NCI-H2227 (cell line): ENCODE results near the gene KRT3.
A peak's percentile ranks its signal among the peaks of the same experiment; 100 is the strongest.

Source experiments
- DNase-seq: peaks from one replicate; lab custom pipeline; 2025; ENCODE audit not compliant: unreplicated experiment; lab: John Stamatoyannopoulos, UW

KRT3 gene

DNA sequence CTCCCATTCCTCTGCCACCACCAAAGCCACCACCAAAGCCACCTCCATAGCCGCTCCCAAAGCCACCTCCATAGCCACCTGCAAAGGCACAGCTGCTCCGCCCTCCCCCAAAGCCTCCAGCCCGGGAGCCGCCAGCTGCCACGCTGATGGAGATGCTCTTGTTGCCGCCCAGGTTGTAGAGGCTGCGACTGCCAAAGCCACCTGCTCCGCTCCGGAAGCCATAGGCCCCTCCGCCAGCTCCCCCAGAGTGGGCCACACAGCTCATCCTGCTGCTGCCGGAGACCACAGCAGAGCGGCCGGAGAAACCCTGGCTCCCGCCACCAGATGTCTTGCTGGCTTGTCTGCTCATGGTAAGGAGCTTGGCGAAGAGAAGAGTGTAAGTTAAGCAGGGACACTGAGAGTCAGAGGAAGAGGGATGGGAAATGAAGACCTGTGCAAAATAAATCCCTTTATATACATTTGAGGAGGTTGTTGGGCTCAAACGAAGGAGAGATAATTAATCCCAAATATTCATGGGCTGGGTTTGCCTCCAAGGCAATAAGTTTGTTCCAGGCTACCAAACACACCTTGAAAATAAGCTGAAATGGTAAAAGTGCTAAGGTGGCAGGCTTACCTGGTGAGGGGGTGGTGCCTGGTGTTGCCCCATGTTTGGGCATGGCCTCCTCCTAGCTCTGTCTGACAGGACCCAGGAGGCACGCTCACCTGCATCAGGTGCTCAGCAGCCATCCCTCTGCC is at the start of gene KRT3:
Gene KRT3, minus strand, starts transcription at position 424 of the 735 bp plus-strand sequence. Its CDS starts 75 bp downstream, at position 349.
- no peak for DNase-seq

DNA sequence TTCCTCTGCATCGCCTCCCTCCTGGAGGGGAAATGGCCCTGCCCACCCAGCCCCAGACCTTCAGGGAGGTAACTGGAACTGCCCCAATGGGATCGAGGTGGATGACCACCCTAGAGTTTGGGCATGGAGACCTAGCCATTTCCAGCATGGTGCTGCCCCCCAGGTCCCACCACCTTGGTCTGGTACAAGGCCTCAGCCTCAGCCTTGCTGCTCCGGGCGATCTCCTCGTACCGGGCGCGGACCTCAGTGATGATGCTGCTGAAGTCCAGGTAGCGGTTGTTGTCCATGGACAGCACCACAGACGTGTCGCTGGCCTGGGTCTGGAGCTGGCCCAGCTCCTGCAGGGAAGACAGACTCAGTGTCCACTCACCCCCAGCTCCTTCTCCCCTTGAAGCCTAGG is 48.5 kb upstream of the KRT3 start:
- no peak for DNase-seq

DNA sequence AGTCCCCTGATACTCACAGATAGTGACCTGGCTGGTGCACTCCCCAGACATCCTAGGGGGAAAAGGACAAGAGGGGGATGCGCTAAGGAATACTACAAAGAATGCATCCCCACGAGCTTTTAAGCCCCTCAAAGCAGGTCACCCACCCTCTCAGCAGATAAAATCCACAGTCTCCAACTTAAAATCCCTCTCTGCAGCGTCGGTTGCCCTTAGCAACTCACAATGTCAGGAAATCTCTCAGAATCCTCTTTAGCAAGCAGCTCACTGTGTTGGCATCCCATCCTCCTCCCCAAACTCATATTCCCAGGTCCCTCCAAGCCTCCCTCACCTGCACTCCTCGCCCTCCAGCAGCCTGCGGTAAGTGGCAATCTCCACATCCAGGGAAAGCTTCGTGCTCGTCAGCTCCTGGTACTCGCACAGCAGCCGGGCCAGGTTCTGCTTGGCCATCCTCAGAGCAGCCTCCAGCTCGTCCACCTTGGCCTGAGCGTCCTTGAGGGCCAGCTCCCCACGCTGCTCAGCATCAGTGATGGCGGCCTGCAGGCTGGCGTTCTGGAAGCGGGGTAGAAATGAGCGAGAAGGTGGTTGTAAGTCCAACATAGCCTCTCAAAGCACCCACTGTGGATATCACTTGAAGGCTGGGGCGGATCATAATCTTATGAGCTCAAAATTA is 43.7 kb upstream of the KRT3 start:
- no peak for DNase-seq

DNA sequence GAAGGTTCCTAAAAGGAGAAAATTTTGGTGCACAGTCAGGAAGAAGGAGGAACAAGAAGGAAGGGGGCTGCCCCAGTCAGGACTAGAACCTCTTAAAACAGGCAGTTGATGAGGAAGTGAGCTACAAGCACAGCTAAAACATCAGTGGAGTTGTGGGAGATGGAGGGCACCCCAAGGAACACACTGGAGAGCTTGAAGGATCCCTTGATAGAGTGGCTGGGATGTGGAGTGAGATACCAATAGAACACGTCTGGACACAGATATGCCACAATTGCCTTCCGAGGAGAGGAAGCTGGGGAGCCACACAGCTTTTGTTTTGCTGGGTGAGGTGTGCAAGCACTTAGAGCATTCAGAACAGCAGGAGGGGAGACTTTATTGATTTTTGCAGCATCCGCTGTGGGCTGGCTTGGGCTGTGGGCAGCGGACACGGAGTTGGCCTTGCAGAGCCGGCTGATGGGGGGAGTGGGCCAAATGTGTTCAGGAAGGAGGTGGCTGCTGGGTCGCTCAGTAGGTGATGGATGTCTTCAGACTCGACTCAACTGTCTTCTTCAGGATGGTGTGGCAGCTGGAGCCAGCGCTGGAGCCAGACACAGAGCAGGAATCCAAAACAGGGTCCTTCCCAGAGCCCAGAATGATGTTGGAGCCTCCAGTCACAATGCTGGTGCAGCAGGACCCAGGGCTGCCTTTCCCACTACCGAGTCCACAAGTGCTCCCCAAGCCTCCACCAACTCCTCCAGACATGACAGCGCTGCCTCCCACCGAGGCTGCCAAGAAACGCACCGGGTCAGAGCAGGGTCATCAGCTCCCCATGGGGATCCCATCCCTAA is 42.9 kb upstream of the KRT3 start:
- DNase-seq = peak; percentile 49

DNA sequence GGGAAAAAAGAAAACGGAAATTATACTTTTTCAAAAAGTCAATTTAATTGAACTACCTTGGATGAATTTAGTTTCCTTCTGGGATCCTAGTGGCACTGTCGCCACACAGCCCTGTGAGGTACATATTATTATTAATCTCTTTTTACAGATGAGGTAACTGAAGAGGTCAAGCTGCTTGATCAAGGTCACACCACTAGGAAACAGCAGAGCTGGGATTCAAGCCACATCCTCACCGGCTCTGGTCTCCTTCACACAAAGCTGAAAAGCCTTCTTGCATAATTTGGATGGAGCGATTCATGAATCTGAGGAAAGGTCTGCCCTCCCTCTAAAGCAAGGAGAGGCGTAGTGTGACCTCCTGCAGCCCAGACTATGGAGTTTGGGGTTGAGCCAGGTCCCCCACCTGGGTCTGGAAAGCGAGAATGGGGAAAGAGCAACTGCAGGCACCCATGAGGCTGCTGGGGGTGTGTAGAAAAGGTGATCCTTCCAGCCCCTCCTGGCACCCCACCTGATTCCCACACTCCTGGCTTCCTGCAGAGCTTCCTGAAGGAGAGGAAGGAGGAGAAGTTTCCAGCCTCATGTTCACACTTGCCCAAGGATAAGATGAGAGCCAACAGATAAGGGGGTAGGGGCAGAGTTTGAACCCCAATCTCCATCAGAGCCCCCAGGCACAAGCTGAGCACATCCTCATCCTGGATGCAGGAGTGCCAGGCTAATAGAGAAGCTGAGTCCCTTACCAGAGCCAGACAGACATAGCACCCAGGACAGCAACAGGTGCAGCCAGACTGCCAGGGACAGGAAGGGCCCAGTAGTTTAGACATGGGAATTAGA is 42.1 kb upstream of the KRT3 start:
- DNase-seq = no peak

DNA sequence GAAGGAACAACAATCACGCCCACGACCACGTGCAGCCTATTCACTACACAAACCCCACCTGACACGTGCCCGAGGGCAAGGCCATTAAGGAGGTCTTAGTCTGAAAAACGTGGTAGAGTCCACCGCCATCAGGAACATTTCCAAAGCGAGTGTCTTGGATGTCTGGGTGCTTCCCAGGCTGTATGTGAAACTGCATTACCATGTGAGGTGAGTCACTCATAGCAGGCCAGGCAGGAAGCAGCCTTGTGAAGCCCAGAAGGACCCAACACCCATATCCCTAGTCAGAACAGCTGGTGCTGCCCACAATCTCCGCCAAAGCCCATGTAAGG is 41.5 kb upstream of the KRT3 start:
- DNase-seq = no peak

DNA sequence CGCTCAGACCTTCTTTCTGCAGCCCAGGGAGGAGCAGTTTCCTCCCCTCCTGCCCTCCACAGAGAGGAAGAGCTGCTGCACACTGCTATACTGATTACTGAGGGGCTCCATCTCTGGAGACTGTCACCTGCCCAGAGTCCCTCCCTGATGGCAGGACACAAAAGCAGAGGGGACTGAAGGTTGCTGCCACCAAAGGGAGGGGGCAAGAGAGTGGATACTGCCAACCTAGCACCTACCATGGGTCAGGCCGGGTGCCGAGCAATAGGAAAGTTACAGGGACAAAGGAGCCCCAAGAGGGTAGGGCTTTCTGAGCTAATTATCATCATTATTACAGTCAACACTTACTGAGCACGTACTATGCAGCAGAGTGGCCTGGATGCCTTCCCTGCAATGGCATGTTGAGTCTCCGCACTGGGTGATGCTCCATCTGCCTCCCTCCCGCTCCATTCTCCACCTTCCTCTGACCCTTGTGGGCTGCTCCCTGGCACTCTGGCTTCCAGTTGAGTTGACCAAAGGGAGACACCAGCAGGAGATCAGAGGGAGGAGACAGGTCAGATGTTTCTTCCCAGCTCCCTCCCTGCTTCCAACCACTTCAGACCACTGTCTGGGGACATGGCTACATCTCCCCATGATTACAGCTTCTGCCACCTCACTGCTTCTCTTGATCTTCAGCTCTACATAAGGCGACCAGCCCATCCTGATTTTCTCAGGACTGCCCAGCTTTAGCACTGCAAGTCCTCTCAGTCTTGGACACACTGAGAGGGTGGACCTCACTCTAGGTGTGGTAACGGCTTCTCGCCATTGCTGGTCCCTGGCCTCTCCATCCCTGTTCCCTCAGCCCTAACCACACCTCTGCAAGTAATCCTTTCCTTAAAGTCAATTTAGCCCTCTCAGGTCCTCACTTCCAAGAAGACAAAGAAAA is 40.8 kb upstream of the KRT3 start:
- DNase-seq = no peak

DNA sequence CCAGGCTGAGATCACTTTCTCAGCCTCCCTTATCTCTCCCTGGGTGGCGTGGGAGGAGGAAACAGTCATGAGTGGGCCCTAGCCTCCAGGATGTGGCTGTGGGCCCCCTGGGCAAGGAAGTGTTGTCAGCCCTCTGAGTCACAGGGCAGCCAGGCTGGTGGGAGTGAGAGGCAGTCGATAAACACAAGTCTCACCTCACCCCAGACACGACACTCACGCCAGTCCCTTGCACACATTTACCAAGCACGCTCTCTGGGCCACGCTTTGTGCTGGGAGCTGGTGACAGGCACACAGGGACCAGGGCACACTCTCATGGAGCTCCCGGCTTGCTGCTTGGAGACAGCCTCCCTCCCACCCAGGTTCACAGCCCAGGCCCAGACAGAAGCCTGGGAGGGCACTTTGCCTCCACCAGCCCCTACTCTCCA is 40.1 kb upstream of the KRT3 start:
- no peak for DNase-seq

DNA sequence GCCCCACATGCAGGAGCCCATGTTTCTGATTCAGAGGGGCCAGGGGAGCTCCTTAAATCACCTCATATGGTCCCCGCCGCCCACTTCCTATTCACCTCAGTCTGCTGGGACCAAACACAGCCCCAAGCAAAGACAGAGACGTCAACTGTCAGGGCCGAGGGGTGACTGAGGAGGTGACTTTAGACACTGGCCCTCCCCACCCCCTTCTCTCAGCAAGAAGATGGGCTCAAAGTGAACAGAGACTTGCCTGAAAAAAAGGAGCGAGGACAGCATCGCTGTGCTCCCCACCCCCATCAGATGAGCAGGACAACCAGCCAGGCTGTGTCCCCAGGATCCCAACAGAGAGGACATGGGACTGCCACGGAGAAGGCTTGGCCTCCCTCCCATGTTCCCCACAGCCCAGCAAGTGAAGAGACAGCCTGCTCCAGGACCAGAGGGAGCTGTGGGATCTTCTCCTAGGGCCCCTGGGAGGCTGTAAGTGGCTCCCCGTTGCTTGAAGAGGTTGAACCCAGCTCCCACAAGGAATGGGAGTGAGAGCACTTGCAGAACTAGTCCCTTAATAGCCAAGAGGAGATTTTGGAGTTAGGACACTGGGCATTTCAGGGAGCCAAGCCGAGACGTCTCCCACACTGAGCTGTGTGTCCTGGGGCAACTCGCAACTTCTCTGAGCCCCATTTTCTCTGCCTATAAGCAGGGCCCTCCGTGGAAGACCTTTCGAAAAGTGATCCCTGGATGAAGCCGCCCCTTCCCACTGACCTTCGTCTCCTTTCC is 39.5 kb upstream of the KRT3 start:
- no peak for DNase-seq

DNA sequence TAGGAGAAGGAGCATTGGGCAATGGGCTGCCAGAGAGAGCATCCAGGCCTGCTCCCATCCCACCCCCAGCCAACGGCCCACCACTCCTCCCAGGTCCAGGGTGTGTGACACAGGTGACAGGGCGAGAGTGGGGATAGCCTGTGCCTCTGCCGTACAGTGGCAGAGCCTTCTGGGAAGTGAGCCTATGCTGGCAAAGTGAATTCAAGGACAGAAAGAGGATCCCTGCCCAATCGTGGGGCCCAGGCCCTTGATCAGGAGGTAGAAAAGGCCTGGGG is 38.7 kb upstream of the KRT3 start:
- no peak for DNase-seq

DNA sequence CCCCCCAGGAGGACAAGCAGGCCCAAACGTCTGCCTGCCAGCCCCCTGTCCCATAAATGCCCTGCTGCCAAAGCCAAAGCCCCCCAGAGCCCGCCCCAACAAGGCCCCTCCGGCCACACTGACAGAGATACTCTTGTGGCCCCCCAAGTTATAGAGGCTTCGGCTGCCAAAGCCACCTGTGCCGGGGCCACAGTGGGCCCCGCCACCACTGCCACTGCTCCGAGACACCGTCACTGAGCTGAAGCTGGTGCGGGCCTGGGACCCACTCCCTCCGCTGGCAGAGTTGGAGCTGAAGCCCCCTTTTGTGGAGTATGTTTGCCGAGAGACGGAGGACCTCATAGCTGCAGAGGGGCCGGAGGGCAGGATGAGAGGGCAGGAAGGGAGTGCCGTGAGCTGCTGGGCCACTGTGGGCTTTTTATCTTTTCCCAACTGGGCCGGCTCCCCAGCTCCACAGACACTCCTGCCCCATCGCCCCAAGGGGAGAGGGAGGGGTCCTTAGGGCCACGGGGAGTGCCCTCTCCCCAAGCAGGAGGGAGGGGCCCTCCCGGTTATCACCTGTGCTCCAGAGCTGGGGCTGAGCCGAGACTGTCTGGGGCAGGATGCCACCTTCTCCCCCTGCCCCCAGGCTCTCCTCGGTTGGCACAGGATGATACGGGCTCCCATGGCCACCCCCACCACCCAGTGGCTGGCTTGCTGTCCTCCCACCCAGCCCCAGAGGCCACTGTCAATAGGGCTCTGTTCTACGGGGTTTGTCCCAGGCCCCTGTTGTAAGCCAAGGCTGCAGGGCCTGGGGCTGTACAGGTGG is 38.2 kb upstream of the KRT3 start, which contains the start of gene KRT79:
Gene KRT79, minus strand, starts transcription at position 390 of the 805 bp plus-strand sequence. Its CDS starts 51 bp downstream, at position 339.
- no peak for DNase-seq

DNA sequence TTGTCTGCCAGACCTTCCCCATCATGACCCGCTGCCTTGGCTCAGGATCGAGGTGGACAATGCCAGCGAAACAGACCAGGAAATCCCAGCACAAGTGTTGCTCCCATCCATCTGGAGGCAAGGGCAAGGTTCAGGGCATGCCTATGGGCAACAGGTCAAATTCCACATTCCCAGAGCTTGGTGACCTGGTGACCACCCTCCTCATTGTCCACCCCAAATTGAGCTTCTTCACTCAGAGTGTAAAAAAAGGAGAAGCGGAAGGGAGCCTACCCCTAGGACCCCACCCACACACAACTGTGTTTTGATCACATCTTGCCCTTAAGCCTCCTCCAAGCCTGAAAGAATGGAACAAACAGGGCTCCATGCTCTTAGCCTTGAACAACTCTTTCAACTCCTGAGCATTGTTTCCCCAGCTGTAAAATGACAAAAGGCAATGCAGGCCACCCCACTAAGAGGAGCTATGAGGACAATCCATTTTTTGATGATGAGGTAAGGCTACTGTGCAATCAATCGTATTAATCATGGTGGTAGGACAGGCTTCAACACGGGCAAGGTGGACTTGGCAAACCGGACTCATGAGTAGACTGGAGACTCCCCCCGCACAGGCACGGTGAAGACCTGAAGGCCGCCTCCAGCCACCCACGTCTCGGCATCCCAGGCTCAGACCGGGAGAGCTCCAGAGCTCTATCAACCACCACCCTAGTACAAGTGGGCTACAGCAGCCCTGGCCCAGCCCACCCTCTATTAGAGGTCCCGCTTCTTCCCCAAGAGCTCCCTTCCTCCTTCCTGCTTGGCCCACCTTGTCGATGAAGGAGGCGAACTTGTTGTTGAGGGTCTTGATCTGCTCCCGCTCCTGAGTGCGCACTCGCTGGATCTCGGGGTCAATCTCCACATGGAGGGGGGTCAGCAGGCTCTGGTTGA is 37.3 kb upstream of the KRT3 start:
- DNase-seq = no peak

DNA sequence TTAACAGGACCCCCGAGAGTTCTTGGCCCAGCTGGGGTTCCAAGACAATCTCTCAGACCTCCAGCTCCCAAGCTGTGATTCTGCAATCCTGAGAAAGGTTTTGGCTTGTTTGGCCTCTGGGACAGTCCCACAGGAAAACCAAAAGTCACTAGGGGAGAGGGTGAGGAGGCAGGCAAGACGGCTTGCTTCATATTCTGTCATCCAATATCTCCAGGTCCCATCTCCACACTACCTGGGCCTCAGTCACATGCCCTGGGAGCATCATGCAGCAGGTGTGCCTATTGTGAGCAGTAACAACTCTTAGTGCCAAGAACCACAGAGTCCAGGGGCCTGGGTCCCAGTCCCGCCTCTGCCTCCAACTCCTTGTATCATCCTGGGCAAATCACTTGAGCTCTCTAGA is 36.5 kb upstream of the KRT3 start:
- DNase-seq = no peak

DNA sequence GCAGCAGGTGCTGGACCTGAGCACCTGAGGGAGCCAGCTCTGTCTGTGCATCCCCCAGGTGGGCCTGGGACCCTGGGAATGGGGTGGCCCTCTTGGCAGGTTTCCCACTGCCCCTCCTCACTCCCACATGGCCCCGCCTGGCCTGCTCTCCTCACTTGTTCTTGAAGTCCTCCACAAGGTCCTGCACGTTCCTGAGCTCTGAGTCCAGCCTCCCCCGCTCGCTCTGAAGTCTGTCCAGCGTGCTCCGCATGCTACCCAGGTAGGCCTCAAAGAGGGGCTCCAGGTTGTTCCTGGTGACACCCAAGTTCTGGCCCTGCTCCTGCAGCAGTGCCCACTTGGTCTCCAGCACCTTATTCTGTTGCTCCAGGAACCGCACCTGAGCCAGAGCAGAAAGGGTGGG is 35.3 kb upstream of the KRT3 start:
- DNase-seq = no peak

DNA sequence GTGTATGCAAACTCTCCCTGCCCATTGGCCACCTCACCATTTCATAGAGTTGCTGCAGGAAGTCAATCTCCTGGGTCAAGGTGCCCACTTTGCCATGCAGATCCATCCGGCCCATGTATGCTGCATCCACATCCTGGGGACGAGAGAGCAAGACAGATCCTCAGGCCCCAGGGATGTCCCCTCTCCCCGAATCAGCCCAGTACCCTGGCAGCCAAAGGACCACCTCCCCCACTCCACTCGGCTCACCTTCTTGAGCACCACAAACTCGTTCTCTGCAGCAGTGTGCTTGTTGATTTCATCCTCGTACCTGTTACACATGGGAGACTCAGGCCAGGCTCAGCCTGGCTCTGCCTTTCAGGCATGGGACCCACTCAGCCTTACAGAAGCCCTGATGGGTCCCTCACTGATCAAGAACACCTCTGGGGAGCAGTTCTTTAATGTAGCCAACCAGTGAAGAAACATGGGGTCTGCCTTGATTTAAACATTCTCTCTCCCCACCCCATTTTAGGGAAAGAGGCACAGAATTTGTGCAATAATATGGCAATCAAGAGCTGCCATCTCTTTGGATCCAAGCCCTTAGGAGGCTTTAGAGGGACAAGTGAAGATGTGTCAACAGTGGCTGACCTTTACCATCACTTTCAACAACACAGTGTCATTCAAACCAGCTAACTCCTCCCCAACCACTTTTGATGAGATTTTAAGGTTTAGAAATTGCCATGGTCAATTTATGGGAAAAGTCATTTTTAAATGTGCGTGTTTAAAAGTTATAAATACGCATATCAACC is 34.3 kb upstream of the KRT3 start:
- no peak for DNase-seq

DNA sequence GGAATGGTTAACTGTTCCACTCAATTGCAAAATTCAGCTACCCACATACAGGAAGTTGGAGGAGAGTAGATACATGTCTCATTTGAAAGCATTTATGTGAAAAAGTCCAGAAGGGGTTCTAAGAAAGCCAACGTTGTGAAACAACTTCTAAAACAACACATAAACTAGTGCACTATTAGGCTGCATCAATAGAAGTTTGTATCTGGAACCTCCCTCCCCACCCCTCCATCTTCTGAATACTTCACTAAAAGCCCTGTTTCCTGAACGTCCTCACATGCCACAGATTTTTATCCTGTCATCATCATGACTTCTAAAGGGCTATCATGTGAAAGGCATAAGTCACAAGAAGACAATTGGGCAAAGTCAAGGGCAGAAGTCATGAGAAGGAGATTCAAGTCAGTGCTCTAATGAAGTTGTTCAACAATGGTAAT is 32.7 kb upstream of the KRT3 start:
- DNase-seq = no peak

DNA sequence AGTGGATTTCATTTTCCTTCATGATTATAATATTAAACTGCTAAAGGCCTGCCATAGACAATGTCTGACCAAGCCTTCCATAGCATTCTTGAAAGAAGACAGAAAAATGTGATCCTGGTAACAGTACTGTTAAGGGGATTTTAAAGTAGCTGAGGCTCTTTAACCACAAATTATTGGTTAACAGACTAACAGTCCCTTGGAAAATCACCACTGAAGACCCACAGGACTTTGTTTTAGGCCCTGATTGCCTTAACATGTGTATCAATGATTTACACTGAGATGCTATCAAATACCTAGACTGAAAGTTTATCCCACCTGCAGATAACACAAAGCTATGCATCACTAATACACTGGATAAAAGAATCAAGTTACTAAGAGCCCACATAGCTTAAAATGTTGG is 32.2 kb upstream of the KRT3 start:
- DNase-seq = no peak
